HG03460 (cell line): Measurements from ENCODE around the gene CDK5RAP2.
"Not testable (repeated sequence)": the region's sequence is repeated elsewhere in the genome, so short reads cannot be mapped to it uniquely, and the experiment has no call there.

Experiments
- ATAC-seq: cut with Tn5 transposase; IDR thresholded peaks from one replicate; pipeline ENCODE4 v1.9.1; 2021; ENCODE audit not compliant: unreplicated experiment

Gene CDK5RAP2

GRCh38 chr9:120475341-120475740 lies 104.6 kb downstream of the CDK5RAP2 start:
- ATAC-seq, result no peak

GRCh38 chr9:120474591-120475243 lies 105.2 kb downstream of the CDK5RAP2 start:
- no peak for ATAC-seq

GRCh38 chr9:120473608-120474007 lies 106.4 kb downstream of the CDK5RAP2 start:
- no peak for ATAC-seq

DNA sequence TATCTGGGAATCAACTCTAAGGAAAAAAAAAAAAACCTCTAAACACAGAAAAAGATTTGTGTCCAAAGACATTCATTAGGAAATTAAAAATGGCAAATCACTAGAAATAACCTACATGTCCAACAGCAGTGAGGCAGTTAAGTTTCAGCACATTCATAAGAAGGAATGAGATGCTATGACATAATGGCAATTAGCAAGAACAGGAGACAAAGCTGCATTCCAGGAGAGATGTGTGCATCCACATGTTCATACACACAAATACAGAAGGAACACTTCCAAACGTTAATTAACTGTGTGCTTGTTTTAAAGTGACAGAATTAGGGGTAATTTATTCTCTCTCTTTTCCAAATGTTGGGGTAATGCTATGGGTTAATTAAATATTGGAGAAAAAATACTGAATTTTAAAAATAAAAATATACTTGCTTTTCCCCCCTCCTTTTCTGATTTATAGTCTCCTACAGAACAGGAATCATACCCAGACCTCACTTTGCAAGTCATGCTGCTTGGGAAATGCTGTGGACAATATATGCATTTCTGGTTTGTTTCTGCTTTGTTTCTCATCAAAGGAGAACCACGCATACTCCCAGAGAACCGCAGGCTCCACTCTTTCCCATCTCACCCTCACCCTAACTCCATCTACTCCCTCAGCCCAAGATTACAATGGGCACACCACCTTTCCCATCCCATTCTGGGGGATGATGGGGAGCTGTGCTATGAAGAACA lies 114.1 kb downstream of the CDK5RAP2 start:
- ATAC-seq, result no peak

DNA sequence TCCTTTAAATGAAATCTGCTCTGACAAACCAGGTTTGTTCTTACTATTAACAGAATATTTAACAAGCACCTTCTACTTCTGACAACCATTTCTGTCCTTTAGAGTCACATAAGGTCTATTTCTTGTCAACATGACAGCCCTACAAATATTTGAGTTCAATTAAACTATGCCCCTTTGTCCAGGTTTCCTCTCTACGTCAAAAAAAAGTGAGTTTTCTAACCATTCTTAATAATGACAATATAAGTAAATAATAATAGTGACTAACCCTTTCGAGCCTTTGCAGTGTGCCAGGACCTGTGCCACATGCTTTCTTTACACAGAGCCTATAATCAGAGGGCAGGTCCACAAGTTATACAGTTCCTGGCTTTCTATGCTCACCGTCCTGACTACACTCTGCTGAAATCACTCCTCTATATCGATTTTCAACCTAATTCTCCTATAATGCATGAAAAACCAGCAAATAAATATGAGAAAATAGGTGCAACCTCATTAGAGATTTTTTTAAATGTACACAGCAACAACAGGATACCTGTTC lies 115.0 kb downstream of the CDK5RAP2 start:
- ATAC-seq, result no peak

GRCh38 chr9:120464176-120464886 lies 115.6 kb downstream of the CDK5RAP2 start:
- no peak for ATAC-seq

- ATAC-seq, result no peak
Observed at GRCh38 chr9:120463765-120464164, 116.2 kb downstream of the CDK5RAP2 start.

DNA sequence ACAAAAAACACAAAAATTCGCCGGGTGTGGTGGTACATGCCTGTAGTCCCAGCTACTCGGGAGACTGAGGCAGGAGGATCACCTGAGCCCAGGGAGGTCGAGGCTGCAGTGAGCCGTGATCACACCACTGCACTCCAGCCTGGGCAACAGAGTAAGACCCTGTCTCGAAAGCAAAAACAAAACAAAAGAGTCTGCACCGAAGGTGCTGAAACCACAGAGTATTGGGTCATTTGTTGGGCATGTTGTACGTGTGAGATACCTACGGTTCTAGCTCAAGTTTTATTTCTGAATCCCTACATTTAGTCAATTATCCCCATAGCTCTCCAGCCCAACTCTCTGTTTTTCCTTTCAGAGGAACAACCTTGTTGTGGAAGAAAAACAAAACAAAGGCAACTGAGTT lies 118.3 kb downstream of the CDK5RAP2 start:
- not testable (repeated sequence) for ATAC-seq

DNA sequence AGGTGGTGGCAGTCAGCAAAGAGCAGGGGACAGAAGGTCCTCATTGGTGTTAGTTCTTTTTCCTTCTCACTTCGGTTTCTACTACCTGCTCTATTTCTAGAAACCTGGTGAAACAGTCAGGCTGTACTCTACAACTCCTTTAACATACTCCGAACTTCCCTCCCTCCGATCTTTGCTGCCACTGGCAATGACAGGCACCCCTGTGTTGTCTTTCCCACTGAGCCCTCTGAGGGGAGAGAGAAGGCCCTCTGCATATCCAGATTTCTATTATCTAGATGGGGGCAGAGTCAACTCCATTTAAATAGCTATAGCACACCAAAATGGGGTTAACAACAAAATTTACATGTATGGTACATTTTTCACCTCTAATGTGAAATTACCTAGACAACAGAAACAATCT lies 123.7 kb downstream of the CDK5RAP2 start:
- no peak for ATAC-seq

GRCh38 chr9:120454467-120454866 lies 125.5 kb downstream of the CDK5RAP2 start:
- ATAC-seq, result no peak

DNA sequence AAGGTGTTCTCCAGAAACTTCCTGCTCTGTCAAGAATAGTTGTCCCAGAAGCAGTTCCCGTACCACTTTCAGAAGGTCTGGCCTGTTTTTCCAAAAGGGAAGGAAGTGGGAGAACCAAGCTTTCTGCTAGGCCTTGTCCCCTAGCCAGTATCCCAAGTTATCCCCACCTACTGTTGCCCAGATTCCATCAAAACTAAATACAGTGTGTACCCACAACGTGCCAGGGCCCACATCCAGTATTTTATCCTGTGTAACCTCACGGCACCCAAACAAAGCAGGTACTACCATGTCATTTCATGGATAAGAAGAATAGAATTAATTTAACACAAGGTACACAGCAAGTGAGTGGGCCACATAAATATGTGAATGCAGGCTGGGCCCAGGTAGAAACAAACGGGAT lies 126.2 kb downstream of the CDK5RAP2 start:
- ATAC-seq, result no peak

- ATAC-seq, result no peak
Observed at GRCh38 chr9:120452631-120453030, 127.3 kb downstream of the CDK5RAP2 start.

DNA sequence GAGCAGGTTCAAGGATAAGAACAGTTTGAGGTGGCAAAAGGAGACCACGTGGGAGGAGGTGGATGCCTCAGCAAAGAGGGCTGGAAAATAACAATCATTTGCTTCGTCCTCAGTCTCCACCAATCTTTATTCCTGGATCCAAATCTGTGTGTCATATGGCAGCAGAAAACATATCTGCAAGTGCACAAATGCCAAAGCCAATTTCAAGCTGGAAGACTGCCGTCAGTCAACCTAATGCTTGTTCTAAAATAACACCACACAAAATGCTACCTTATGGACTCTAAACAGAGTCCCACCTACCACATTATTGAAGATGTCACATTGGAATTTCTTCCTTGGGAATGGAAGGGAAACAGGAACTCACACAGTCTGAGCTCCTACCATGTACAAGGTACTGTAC lies 129.1 kb downstream of the CDK5RAP2 start:
- ATAC-seq, result no peak

GRCh38 chr9:120449566-120449965 lies 130.4 kb downstream of the CDK5RAP2 start:
- ATAC-seq, result no peak

- no peak for ATAC-seq
Observed at GRCh38 chr9:120447959-120448500, 131.9 kb downstream of the CDK5RAP2 start.

GRCh38 chr9:120446671-120447070 lies 133.3 kb downstream of the CDK5RAP2 start:
- ATAC-seq, result no peak

- ATAC-seq, result no peak
Observed at GRCh38 chr9:120443976-120444375, 136.0 kb downstream of the CDK5RAP2 start.

DNA sequence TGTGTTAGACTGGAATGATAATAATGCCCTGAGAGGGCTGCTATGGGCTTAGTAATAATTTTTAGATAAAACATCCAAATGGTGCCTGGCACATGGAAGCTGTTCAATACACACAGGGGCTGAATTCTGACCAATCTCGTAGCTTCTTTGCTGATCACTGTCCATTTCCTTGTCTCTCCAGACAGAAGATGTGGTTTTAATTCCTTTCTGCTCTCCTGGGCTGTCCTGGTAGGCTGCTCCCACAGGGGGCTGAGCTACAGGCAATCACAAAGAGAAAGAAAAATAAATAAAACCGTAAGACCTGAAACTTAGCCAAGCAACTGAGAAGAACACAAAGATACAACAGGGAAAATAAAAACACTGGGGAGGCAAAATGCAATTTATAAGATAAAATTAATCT lies 136.5 kb downstream of the CDK5RAP2 start:
- ATAC-seq, result no peak

- ATAC-seq, result no peak
Observed at GRCh38 chr9:120442308-120442995, 137.5 kb downstream of the CDK5RAP2 start.

DNA sequence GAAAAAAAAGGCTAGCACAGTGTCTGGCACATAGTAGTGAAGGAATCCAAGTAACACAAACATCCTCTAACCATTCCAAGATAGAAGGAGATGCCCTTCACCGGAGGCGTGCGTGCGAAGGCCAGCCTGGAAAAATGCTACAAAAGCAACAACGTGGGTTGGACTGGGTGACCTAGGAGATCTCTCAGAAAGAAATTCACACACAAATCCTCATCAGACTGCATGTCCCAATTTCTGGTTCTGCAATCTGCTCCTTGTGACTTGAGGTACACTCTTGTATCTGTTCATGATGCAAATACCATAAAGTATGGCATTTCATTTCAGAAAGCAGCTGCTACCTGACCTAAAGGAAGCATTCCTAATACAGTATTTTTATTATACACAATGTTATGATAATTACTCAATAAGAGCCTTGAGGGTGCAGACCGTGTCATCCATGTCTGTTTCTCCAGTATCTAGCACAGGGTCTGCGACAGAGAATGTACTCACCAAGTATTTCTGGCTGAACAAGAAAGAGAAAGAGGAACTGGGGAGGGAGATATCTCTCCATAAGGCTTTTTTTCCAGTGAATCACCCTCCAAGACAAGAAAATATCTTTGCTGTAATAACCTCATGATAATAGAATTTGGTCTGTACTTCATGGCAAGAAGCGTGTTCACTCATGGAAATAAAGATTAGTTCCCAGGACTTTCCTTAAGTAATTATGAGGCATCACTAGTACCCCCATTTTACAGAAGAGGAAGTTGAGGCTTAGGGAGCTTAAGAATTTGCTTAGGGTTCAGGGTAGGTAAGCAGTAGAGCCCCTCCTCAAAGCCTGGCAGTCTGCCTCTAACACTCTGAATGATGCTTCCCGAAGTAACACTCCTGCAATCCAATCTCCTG lies 138.3 kb downstream of the CDK5RAP2 start:
- no peak for ATAC-seq
